Tibial artery (tissue), 4 donors: ENCODE measurements around the gene IL12RB2.

Experiments
- DNase-seq, 2 donors: peaks; one replicate each; pipeline ENCODE4 v3.0.0-alpha.2; 2019
- H3K27ac ChIP-seq, 2 donors: fragments of 200-600 bp; sonication (generic) in 1 of 2; 1 replicate in 1 of 2; 2 replicates in 1 of 2; pipeline ENCODE4 v1.5.1; 2018 to 2019; ENCODE audit warnings: mild to moderate bottlenecking in 1 of 2
- H3K27me3 ChIP-seq, 2 donors: fragments of 200-600 bp; sonication (generic) in 1 of 2; one replicate each; pipeline versions ENCODE4 v1.5.1 to v1.6.0; 2016 to 2019
- H3K36me3 ChIP-seq, 3 donors: fragments of 200-600 bp; sonication (generic) in 2 of 3; one replicate each; pipeline ENCODE4 v1.5.1; 2016 to 2019; ENCODE audit warnings: mild to moderate bottlenecking in 2 of 3
- H3K4me1 ChIP-seq, 4 donors: fragments of 200-600 bp; sonication (generic) in 2 of 4; 1 replicate in 3 of 4; 2 replicates in 1 of 4; pipeline ENCODE4 v1.5.1; 2016 to 2019
- H3K4me3 ChIP-seq, 2 donors: fragments of 200-600 bp; sonication (generic) in 1 of 2; 1 replicate in 1 of 2; 2 replicates in 1 of 2; pipeline ENCODE4 v1.5.1; 2018 to 2019; ENCODE audit warnings: mild to moderate bottlenecking in 2 of 2
- H3K9me3 ChIP-seq, 3 donors: fragments of 200-600 bp; sonication (generic) in 1 of 3; one replicate each; pipeline ENCODE4 v1.5.1; 2016 to 2019
- CTCF ChIP-seq, 2 experiments: fragments of 200-600 bp in 1 of 2; fragments of 450-650 bp in 1 of 2; IDR thresholded peaks; one replicate each; pipeline ENCODE4 v1.5.1; 2017 to 2019; ENCODE audit warnings: antibody characterized with exemption in 2 of 2, mild to moderate bottlenecking in 1 of 2, moderate library complexity in 1 of 2
- intact Hi-C: fragments of 100-400 bp; cut with DNase I; formaldehyde crosslinking; loops from one replicate; pipeline ENCODE4 v1.15.0; 2023; ENCODE audit warnings: low total_unique reads

IL12RB2 gene

GRCh38 chr1:67383999-67384638 is 76.4 kb downstream of the IL12RB2 start:
- no peaks in the 10 kb centered on the region for H3K27me3 ChIP-seq
- no peak for TF ChIP-seq CTCF (IDR thresholded peaks at IDR 0.05)
- H3K9me3 ChIP-seq, result peaks cover 0 to 9% (median 0%) of the 10 kb centered on the region in 3 donors
- H3K27ac ChIP-seq, result no peak overlapping the region
- H3K4me3 ChIP-seq, result no peak overlapping the region
- H3K36me3 ChIP-seq, result no peaks in the 10 kb centered on the region
- DNase-seq, result no peak
- peaks cover 0 to 26% (median 4%) of the 10 kb centered on the region in 4 donors for H3K4me1 ChIP-seq
- intact Hi-C loops, result no loop called here

- Histone ChIP-seq H3K4me3 (no peak overlapping the region), H3K4me1 (peaks cover 0 to 17% (median 8%) of the 10 kb centered on the region in 4 donors), H3K27me3 (no peaks in the 10 kb centered on the region), H3K27ac (no peak overlapping the region), H3K9me3 (no peaks in the 10 kb centered on the region), H3K36me3 (peaks cover 0 to 2% (median 0%) of the 10 kb centered on the region in 3 donors)
- no peak for TF ChIP-seq CTCF (IDR thresholded peaks at IDR 0.05)
- intact Hi-C loops, result no loop called here
- no peak for DNase-seq
These were observed 82.6 kb downstream of the IL12RB2 start for GRCh38 chr1:67390041-67390887.

GRCh38 chr1:67393240-67393639 is 85.6 kb downstream of the IL12RB2 start:
- peak in 1 of 2 donors; percentile 32 for DNase-seq
- H3K27me3 ChIP-seq, result no peaks in the 10 kb centered on the region
- TF ChIP-seq CTCF (IDR thresholded peaks at IDR 0.05), result no peak
- H3K4me1 ChIP-seq, result peaks cover 0 to 17% (median 8%) of the 10 kb centered on the region in 4 donors
- peak overlapping the region; percentile 14 to 18 for H3K4me3 ChIP-seq
- peak overlapping the region in 1 of 2 donors; percentile 54 for H3K27ac ChIP-seq
- no peaks in the 10 kb centered on the region for H3K9me3 ChIP-seq
- intact Hi-C loops, result no loop called here
- peaks cover 0 to 9% (median 0%) of the 10 kb centered on the region in 3 donors for H3K36me3 ChIP-seq

GRCh38 chr1:67393737-67394136 is 86.1 kb downstream of the IL12RB2 start:
- no peak for DNase-seq
- Histone ChIP-seq H3K36me3 (peaks cover 0 to 9% (median 0%) of the 10 kb centered on the region in 3 donors), H3K4me3 (peak overlapping the region; percentile 14 to 18), H3K27ac (peak overlapping the region in 1 of 2 donors; percentile 54), H3K4me1 (peaks cover 0 to 17% (median 8%) of the 10 kb centered on the region in 4 donors), H3K9me3 (no peaks in the 10 kb centered on the region), H3K27me3 (no peaks in the 10 kb centered on the region)
- intact Hi-C loops, result no loop called here
- no peak for TF ChIP-seq CTCF (IDR thresholded peaks at IDR 0.05)

GRCh38 chr1:67394548-67394947 is 86.9 kb downstream of the IL12RB2 start:
- DNase-seq, result no peak
- Histone ChIP-seq H3K27me3 (no peaks in the 10 kb centered on the region), H3K36me3 (peaks cover 0 to 9% (median 0%) of the 10 kb centered on the region in 3 donors), H3K4me1 (peaks cover 0 to 17% (median 8%) of the 10 kb centered on the region in 4 donors), H3K27ac (no peak overlapping the region), H3K9me3 (no peaks in the 10 kb centered on the region), H3K4me3 (no peak overlapping the region)
- intact Hi-C loops, result no loop called here
- TF ChIP-seq CTCF (IDR thresholded peaks at IDR 0.05), result no peak
